NCI-H1105 treated with DMSO at 0.1 percent for 48 hours (cell line): ENCODE measurements around the gene HIPK2.
"Not testable (repeated sequence)": the region's sequence is repeated elsewhere in the genome, so short reads cannot be mapped to it uniquely, and the experiment has no call there.

ENCODE experiments used
- DNase-seq: peaks from one replicate; lab custom pipeline; 2025; lab: John Stamatoyannopoulos, UW

HIPK2 gene

GRCh38 chr7:139618482-139619366, 159.1 kb downstream of the HIPK2 start:
- DNase-seq = peak; percentile 1

GRCh38 chr7:139617074-139617473, 160.7 kb downstream of the HIPK2 start:
- DNase-seq = no peak

- no peak for DNase-seq
These were observed 162.9 kb downstream of the HIPK2 start for GRCh38 chr7:139614886-139615285.

GRCh38 chr7:139613971-139614411, 163.8 kb downstream of the HIPK2 start:
- DNase-seq = peak; percentile 30

GRCh38 chr7:139611556-139611955, 166.2 kb downstream of the HIPK2 start:
- DNase-seq = not testable (repeated sequence)

GRCh38 chr7:139610595-139610994, 167.2 kb downstream of the HIPK2 start:
- no peak for DNase-seq

- DNase-seq = no peak
These were observed 173.9 kb downstream of the HIPK2 start for GRCh38 chr7:139603896-139604295.

- DNase-seq = no peak
These were observed 174.5 kb downstream of the HIPK2 start for GRCh38 chr7:139603282-139603681.

GRCh38 chr7:139602143-139602722, 175.6 kb downstream of the HIPK2 start:
- peak; percentile 28 for DNase-seq

- no peak for DNase-seq
These were observed 176.6 kb downstream of the HIPK2 start for GRCh38 chr7:139601176-139601575.

- DNase-seq = no peak
These were observed 177.5 kb downstream of the HIPK2 start for GRCh38 chr7:139600306-139600705.

GRCh38 chr7:139598642-139599041, 179.2 kb downstream of the HIPK2 start:
- DNase-seq = peak; percentile 82

- no peak for DNase-seq
These were observed 180.8 kb downstream of the HIPK2 start for GRCh38 chr7:139597028-139597427.

- DNase-seq = no peak
These were observed 181.2 kb downstream of the HIPK2 start for GRCh38 chr7:139596626-139597025.

- DNase-seq = no peak
These were observed 182.0 kb downstream of the HIPK2 start for GRCh38 chr7:139595806-139596205.

GRCh38 chr7:139594911-139595476, 182.8 kb downstream of the HIPK2 start:
- no peak for DNase-seq

- no peak for DNase-seq
These were observed 183.7 kb downstream of the HIPK2 start for GRCh38 chr7:139594090-139594489.

- DNase-seq = no peak
These were observed 184.9 kb downstream of the HIPK2 start for GRCh38 chr7:139592801-139593461.

- peak; percentile 31 for DNase-seq
These were observed 186.1 kb downstream of the HIPK2 start for GRCh38 chr7:139591550-139592195.

- no peak for DNase-seq
These were observed 188.3 kb downstream of the HIPK2 start for GRCh38 chr7:139589474-139589873.

GRCh38 chr7:139588632-139589031, 189.2 kb downstream of the HIPK2 start:
- no peak for DNase-seq

- DNase-seq = no peak
These were observed 190.3 kb downstream of the HIPK2 start for GRCh38 chr7:139587535-139587934.
